ENCODE results near the gene DGKI. TPM values are rescaled to one million over a fixed set of nuclear protein-coding genes. Genes with fewer than 3 reads are reported as not detected.

The DGKI gene
- total and polyA plus RNA-seq, 2 of the 4 experiments (the other 2 are of a cell fraction): 3.9 to 15.8 TPM

GRCh38 chr7:137506031-137506430 is 340.7 kb downstream of the DGKI start:
- H3K9ac ChIP-seq (ENCODE audit: low read depth, low read length): no peak overlapping the region
- no peaks in the 10 kb centered on the region for H4K20me1 ChIP-seq (ENCODE audit: insufficient read depth, low read length)
- no peaks in the 10 kb centered on the region for H3K27me3 ChIP-seq (ENCODE audit: control insufficient read depth, insufficient read depth, low read length)
- no TSS peak for BruUV-seq (replicated peaks)
- peaks cover 0 to 11% of the 10 kb centered on the region in 2 experiments; a peak in 1 of 4 replicates for H3K79me1 ChIP-seq (ENCODE audit: low read depth in 1 of 2, low read length in 2 of 2)
- H3K23ac ChIP-seq (ENCODE audit: low read depth, low read length): no peak overlapping the region
- CTCF ChIA-PET: no interaction called here
- no peak overlapping the region for H2AFZ ChIP-seq (replicated peaks; ENCODE audit: low read length, poor library complexity)
- H3K4ac ChIP-seq (ENCODE audit: low read depth, low read length): no peak overlapping the region
- H3K4me3 ChIP-seq (ENCODE audit: insufficient read depth, low read depth, low read length): no peak overlapping the region
- WGBS, 2 experiments (ENCODE audit: extremely low coverage in 2 of 2, insufficient read length in 1 of 2): no CpG with 5 or more reads among the region's 3 CpGs
- no peak overlapping the region for H3K18ac ChIP-seq (ENCODE audit: low read depth, low read length)
- H2BK20ac ChIP-seq (ENCODE audit: low read depth, low read length): no peak overlapping the region
- in situ Hi-C loops (cut with MboI; ENCODE audit: low sequenced_read_pairs): no loop called here
- no peaks in the 10 kb centered on the region for H3K36me3 ChIP-seq (ENCODE audit: control insufficient read depth, insufficient read depth, low read length)
- no peak overlapping the region for H3K14ac ChIP-seq (replicated peaks; ENCODE audit: low read depth, low read length)
- H3K4me1 ChIP-seq (ENCODE audit: control insufficient read depth, insufficient read depth, low read length): peaks cover 9% of the 10 kb centered on the region; the same call in 1 of the 2 replicates
- H3K27ac ChIP-seq (ENCODE audit: insufficient read depth, low read length): no peak overlapping the region
- no peak for TF ChIP-seq RAD21 (IDR thresholded peaks at IDR 0.05; ENCODE audit: low read length)
- TF ChIP-seq RFX5 (IDR thresholded peaks at IDR 0.05; ENCODE audit: low read depth, low read length): no peak
- no peak for TF ChIP-seq RCOR1 (IDR thresholded peaks at IDR 0.05; ENCODE audit: insufficient replicate concordance, low read length)
- TF ChIP-seq CHD1 (IDR thresholded peaks at IDR 0.05; ENCODE audit: low read depth, low read length): no peak
- TF ChIP-seq BHLHE40 (IDR thresholded peaks at IDR 0.05; ENCODE audit: low read depth, low read length): no peak
- TF ChIP-seq, protein P1, sequence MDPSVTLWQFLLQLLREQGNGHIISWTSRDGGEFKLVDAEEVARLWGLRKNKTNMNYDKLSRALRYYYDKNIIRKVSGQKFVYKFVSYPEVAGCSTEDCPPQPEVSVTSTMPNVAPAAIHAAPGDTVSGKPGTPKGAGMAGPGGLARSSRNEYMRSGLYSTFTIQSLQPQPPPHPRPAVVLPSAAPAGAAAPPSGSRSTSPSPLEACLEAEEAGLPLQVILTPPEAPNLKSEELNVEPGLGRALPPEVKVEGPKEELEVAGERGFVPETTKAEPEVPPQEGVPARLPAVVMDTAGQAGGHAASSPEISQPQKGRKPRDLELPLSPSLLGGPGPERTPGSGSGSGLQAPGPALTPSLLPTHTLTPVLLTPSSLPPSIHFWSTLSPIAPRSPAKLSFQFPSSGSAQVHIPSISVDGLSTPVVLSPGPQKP (IDR thresholded peaks at IDR 0.05; ENCODE audit: borderline replicate concordance, low read depth, low read length): no peak
- TF ChIP-seq, protein P2, sequence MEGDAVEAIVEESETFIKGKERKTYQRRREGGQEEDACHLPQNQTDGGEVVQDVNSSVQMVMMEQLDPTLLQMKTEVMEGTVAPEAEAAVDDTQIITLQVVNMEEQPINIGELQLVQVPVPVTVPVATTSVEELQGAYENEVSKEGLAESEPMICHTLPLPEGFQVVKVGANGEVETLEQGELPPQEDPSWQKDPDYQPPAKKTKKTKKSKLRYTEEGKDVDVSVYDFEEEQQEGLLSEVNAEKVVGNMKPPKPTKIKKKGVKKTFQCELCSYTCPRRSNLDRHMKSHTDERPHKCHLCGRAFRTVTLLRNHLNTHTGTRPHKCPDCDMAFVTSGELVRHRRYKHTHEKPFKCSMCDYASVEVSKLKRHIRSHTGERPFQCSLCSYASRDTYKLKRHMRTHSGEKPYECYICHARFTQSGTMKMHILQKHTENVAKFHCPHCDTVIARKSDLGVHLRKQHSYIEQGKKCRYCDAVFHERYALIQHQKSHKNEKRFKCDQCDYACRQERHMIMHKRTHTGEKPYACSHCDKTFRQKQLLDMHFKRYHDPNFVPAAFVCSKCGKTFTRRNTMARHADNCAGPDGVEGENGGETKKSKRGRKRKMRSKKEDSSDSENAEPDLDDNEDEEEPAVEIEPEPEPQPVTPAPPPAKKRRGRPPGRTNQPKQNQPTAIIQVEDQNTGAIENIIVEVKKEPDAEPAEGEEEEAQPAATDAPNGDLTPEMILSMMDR (conservative IDR thresholded peaks at IDR 0.05; ENCODE audit: low read depth, low read length): no peak
- no peak for TF ChIP-seq FOS (IDR thresholded peaks at IDR 0.05; ENCODE audit: low read depth, low read length)
- no peak for TF ChIP-seq MAZ (IDR thresholded peaks at IDR 0.05; ENCODE audit: borderline replicate concordance, low read depth, low read length)
- TF ChIP-seq, protein P3, sequence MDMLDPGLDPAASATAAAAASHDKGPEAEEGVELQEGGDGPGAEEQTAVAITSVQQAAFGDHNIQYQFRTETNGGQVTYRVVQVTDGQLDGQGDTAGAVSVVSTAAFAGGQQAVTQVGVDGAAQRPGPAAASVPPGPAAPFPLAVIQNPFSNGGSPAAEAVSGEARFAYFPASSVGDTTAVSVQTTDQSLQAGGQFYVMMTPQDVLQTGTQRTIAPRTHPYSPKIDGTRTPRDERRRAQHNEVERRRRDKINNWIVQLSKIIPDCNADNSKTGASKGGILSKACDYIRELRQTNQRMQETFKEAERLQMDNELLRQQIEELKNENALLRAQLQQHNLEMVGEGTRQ (IDR thresholded peaks at IDR 0.05; ENCODE audit: low read depth, low read length): no peak
- TF ChIP-seq POLR2A (IDR thresholded peaks at IDR 0.05; ENCODE audit: low read depth, low read length): no peak
- TF ChIP-seq MXI1 (IDR thresholded peaks at IDR 0.05; ENCODE audit: borderline replicate concordance, low read depth, low read length): no peak
- no peak for TF ChIP-seq CEBPB (IDR thresholded peaks at IDR 0.05; ENCODE audit: low read depth, low read length)
- TF ChIP-seq MAFK (IDR thresholded peaks at IDR 0.05; ENCODE audit: low read depth, low read length): no peak
- TF ChIP-seq SMC3 (IDR thresholded peaks at IDR 0.05; ENCODE audit: low read depth, low read length): no peak
- no peak overlapping the region for H4K5ac ChIP-seq (ENCODE audit: low read depth, low read length)
- H2AK9ac ChIP-seq (replicated peaks; ENCODE audit: low read depth, low read length, poor library complexity): no peak overlapping the region
- peaks cover 4% of the 10 kb centered on the region; the same call in 1 of the 2 replicates for H3K9me1 ChIP-seq (ENCODE audit: insufficient read depth, low read length)
- H2BK15ac ChIP-seq (ENCODE audit: low read depth, low read length): no peak overlapping the region
- ATAC-seq (ENCODE audit: low read depth) (no peak), DNase-seq (no peak)
- no peak overlapping the region for H2BK5ac ChIP-seq (ENCODE audit: low read depth, low read length, poor library complexity, severe bottlenecking)
- intact Hi-C loops (cut with micrococcal nuclease): no loop called here
- H3K9me3 ChIP-seq (ENCODE audit: control insufficient read depth, insufficient read depth, low read length): no peaks in the 10 kb centered on the region
- H3K56ac ChIP-seq (ENCODE audit: extremely low read depth, insufficient read depth, low read length): no peak overlapping the region
- no peak overlapping the region for H2AK5ac ChIP-seq (ENCODE audit: low read depth, low read length)
- H4K8ac ChIP-seq (ENCODE audit: low read depth in 2 of 2, low read length in 2 of 2): no peak overlapping the region
- dilution Hi-C loops (cut with HindIII; ENCODE audit: low sequenced_read_pairs, unreplicated experiment): no loop called here
- H2BK120ac ChIP-seq (ENCODE audit: low read depth, low read length): no peak overlapping the region
- H3K4me2 ChIP-seq (ENCODE audit: low read depth, low read length): no peak overlapping the region
- POLR2A ChIA-PET (ENCODE audit: unreplicated experiment): no interaction called here
- H4K91ac ChIP-seq (ENCODE audit: insufficient read depth, low read depth, low read length): no peak overlapping the region
